ENCODE results near the gene DOP1B.
A peak's percentile ranks its signal among the peaks of the same experiment; 100 is the strongest.
"Not testable (repeated sequence)": the region's sequence is repeated elsewhere in the genome, so short reads cannot be mapped to it uniquely, and the experiment has no call there.

The DOP1B gene

DNA sequence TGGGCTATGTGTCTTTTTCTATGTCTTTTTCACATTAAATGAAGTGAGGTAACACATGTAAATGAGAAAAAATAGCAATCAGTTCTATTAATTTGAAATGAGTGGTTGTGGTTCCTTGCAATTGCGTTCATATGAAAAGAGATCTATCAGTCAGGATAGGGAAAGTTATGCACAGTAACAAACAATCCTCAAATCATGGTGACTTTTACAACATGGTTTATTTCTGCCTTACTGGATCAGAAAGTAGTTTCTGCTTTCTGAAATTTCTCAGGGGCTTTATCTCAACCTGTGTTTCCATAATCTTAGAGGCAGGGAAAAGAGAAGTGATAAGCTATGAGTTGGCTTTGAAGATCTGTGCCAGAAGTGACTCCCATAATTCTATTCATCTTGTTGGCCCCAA, 39.0 kb downstream of the DOP1B start:
- no peak for DNase-seq (ENCODE audit: low read depth, low spot score)
- TF ChIP-seq, protein P1, sequence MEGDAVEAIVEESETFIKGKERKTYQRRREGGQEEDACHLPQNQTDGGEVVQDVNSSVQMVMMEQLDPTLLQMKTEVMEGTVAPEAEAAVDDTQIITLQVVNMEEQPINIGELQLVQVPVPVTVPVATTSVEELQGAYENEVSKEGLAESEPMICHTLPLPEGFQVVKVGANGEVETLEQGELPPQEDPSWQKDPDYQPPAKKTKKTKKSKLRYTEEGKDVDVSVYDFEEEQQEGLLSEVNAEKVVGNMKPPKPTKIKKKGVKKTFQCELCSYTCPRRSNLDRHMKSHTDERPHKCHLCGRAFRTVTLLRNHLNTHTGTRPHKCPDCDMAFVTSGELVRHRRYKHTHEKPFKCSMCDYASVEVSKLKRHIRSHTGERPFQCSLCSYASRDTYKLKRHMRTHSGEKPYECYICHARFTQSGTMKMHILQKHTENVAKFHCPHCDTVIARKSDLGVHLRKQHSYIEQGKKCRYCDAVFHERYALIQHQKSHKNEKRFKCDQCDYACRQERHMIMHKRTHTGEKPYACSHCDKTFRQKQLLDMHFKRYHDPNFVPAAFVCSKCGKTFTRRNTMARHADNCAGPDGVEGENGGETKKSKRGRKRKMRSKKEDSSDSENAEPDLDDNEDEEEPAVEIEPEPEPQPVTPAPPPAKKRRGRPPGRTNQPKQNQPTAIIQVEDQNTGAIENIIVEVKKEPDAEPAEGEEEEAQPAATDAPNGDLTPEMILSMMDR (IDR thresholded peaks at IDR 0.05; ENCODE audit: low read depth, low read length), result no peak
- no peak overlapping the region for H3K4me3 ChIP-seq (ENCODE audit: low read depth, low read length)
- in situ Hi-C loops (cut with HindIII; ENCODE audit: low sequenced_read_pairs), result loop anchor here (10.0 kb wide), 1 partner anchor 69 kb away; no protein-coding TSS in a partner anchor

DNA sequence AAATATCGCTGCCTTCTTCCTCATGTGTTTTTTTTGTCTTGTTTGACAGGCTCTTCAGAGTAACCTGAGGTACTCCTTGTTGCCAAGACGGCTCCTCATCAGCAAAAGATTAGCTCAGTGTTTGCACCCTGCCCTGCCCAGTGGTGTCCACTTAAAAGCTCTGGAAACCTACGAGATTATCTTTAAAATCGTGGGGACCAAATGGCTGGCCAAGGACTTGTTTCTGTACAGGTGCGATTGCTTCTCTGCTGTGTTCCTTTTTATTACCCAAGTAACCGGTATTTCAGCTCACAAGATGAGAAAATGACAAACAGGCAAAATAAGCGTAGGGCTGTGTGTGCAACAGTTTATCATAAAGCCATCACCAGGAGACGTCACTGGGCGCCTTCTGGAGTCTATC, 42.4 kb downstream of the DOP1B start:
- TF ChIP-seq, protein P1 (IDR thresholded peaks at IDR 0.05; ENCODE audit: low read depth, low read length), result no peak
- no peak overlapping the region for H3K4me3 ChIP-seq (ENCODE audit: low read depth, low read length)
- no peak for DNase-seq (ENCODE audit: low read depth, low spot score)
- in situ Hi-C loops (cut with HindIII; ENCODE audit: low sequenced_read_pairs), result loop anchor here (10.0 kb wide), 1 partner anchor 66 kb away; no protein-coding TSS in a partner anchor

DNA sequence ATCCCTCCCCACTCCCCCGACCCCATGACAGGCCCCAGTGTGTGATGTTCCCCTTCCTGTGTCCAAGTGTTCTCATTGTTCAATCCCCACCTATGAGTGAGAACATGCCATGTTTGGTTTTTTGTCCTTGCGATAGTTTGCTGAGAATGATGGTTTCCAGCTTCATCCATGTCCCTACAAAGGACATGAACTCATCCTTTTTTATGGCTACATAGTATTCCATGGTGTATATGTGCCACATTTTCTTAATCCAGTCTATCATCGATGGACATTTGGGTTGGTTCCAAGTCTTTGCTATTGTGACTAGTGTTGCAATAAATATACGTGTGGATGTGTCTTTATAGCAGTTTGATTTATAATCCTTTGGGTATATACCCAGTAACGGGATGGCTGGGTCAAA, 43.0 kb downstream of the DOP1B start:
- not testable (repeated sequence) for DNase-seq (ENCODE audit: low read depth, low spot score); H3K4me3 ChIP-seq (ENCODE audit: low read depth, low read length)
- in situ Hi-C loops (cut with HindIII; ENCODE audit: low sequenced_read_pairs), result loop anchor here (10.0 kb wide), 1 partner anchor 65 kb away; no protein-coding TSS in a partner anchor

DNA sequence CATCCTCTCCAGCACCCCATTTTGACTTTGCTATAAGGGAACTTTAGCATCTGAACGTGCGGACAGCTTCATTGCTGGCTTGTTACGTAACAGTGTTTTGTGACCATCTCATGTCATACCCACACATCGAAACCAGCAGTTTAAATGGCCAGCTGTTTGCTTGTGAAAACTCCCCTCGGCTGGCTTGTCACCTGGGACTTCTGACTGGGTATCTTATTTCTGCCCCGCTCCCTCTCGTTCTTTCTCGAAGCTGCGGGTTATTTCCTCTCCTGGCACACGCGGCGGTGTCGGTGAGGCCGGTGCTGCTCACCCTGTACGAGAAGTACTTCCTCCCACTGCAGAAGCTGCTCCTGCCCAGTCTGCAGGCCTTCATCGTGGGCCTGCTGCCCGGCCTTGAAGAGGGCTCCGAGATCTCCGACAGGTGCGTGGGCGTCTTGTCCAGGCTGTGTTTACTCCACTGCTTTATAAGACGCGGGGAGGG, 43.5 kb downstream of the DOP1B start:
- H3K4me3 ChIP-seq (ENCODE audit: low read depth, low read length), result no peak overlapping the region
- TF ChIP-seq, protein P1 (IDR thresholded peaks at IDR 0.05; ENCODE audit: low read depth, low read length), result no peak
- no peak for DNase-seq (ENCODE audit: low read depth, low spot score)
- in situ Hi-C loops (cut with HindIII; ENCODE audit: low sequenced_read_pairs), result no loop called here

DNA sequence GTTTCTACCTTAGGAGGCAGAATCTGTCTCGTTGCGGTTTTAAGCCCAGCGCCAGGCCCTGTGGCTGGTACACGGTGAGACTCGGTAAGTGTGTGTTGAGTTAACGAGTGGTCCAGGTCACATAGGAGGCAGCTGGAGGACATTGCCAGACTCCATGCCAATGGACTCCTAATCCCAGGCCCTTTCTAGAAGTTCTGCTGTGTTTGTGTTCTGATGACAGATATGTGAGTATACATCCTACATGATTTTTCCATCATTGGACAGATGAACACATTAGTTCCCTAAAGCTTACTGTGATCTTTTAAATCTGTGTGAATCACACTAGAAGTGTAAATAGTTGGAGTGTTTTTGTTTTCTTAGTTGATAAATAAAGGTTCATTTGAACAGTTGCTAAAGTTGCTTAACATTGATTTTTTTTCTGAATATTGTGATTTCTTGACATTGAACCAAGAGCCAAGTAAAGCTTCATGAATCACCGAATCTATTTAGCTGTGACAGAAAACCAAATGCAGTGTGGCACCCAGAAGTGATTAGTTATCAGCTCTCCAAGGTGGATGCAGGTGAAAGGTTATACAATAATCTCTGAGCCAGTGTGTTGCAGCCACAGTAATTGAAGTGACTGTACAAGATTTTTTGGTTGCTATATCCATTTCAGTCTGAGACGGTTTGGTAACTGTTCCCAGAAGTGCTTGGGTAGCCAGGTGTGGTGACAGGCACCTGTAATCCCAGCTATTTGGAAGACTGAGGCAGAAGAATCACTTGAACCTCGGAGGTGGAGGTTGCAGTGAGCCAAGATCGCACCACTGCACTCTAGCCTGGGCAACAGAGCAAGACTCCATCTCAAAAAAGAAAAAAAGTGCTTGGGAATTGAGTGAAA, 46.3 kb downstream of the DOP1B start:
- in situ Hi-C loops (cut with HindIII; ENCODE audit: low sequenced_read_pairs), result no loop called here
- TF ChIP-seq, protein P1 (IDR thresholded peaks at IDR 0.05; ENCODE audit: low read depth, low read length), result no peak
- no peak for DNase-seq (ENCODE audit: low read depth, low spot score)
- H3K4me3 ChIP-seq (ENCODE audit: low read depth, low read length), result no peak overlapping the region

DNA sequence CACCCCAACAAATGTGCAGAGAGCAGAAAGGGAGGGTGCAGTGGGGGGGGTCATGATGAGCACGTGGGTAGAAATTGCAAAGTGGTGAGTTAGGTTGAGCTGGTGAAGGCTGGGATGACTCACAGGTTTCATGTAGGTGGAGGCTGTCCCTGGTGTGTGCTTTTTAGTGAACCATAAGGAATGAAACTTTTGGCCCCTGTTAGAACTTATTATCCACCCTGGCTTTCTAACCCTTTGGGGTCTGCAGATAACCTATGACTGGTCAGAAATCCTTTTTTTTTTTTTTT, 46.9 kb downstream of the DOP1B start:
- TF ChIP-seq, protein P1 (IDR thresholded peaks at IDR 0.05; ENCODE audit: low read depth, low read length), result no peak
- in situ Hi-C loops (cut with HindIII; ENCODE audit: low sequenced_read_pairs), result no loop called here
- DNase-seq (ENCODE audit: low read depth, low spot score), result peak; percentile 83

DNA sequence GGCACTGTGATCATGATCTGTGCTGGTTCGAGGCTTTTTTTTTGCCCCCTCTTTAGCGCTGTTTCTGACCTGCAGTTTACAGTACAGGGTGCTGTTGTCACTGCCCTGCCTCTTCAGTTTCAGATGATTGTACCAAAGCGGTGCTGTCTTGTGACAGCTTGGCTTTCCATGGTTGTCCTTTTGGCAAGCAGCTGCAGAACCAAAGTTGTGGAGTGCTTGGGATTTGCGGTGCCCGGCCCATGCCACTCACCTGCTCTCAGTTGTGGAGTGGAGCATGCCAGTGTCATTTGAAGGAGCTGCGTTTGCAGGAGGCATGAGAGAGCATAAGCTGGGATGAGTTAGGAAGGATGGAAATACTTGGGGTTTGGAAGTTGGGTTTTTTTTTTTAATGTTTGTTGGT, 48.4 kb downstream of the DOP1B start:
- H3K4me3 ChIP-seq (ENCODE audit: low read depth, low read length), result no peak overlapping the region
- in situ Hi-C loops (cut with HindIII; ENCODE audit: low sequenced_read_pairs), result no loop called here
- no peak for DNase-seq (ENCODE audit: low read depth, low spot score)
- TF ChIP-seq, protein P1 (IDR thresholded peaks at IDR 0.05; ENCODE audit: low read depth, low read length), result no peak

More for the DNA sequence above, 46.9 kb downstream of the DOP1B start:
- no peak overlapping the region for H3K4me3 ChIP-seq (ENCODE audit: low read depth, low read length)

All from astrocyte of the spinal cord (primary cell).